ENCODE data around the gene HECTD2. TPM values are rescaled to one million over a fixed set of nuclear protein-coding genes. Genes with fewer than 3 reads are reported as not detected.

HECTD2 gene
- total and polyA plus RNA-seq, 9 donors = 8.4 to 22.3 (median 20.2) TPM

GRCh38 chr10:91562839-91563581 lies 152.9 kb downstream of the HECTD2 start:
- no peaks in the 10 kb centered on the region for H3K4me1 ChIP-seq (ENCODE audit: insufficient read depth)
- intact Hi-C loops (cut with DNase I) = no loop called here
- no peaks in the 10 kb centered on the region for H3K27me3 ChIP-seq
- H3K27ac ChIP-seq = no peak overlapping the region
- no peak for DNase-seq
- WGBS, 3 donors = 79 to 87% (median 82%) methylated on average over 2 of the region's 2 CpGs
- H3K9me3 ChIP-seq = no peaks in the 10 kb centered on the region
- no peak overlapping the region for H3K4me3 ChIP-seq
- TF ChIP-seq POLR2A (IDR thresholded peaks at IDR 0.05) = no peak
- no peak for TF ChIP-seq EP300 (IDR thresholded peaks at IDR 0.05)
- no peak for TF ChIP-seq CTCF (IDR thresholded peaks at IDR 0.05)
- H3K36me3 ChIP-seq = no peaks in the 10 kb centered on the region

- Histone ChIP-seq H3K4me3 (no peak overlapping the region), H3K27me3 (no peaks in the 10 kb centered on the region), H3K36me3 (no peaks in the 10 kb centered on the region), H3K27ac (no peak overlapping the region), H3K4me1 (ENCODE audit: insufficient read depth) (no peaks in the 10 kb centered on the region), H3K9me3 (no peaks in the 10 kb centered on the region)
- TF ChIP-seq CTCF (IDR thresholded peaks at IDR 0.05) (no peak), EP300 (IDR thresholded peaks at IDR 0.05) (no peak), POLR2A (IDR thresholded peaks at IDR 0.05) (no peak)
- DNase-seq = no peak
- WGBS, 3 donors = 95 to 98% (median 97%) methylated on average over 3 of the region's 3 CpGs
- intact Hi-C loops (cut with DNase I) = no loop called here
These were observed 153.9 kb downstream of the HECTD2 start for GRCh38 chr10:91564026-91564425.

Small RNAs within 50 kb of the gene (small RNA-seq; reads per million reads assigned to genes)
- not detected for gene AL161798.1
- not detected for gene RPS27P1

Other genes starting within 250 kb of the HECTD2 start
- 10 to 100 TPM; 32.0 to 49.0 (median 37.9) TPM for gene PCGF5, start 189.7 kb upstream of the HECTD2 start, total RNA-seq
- 10 to 100 TPM; 13.1 to 28.1 TPM for gene PCGF5, start 189.7 kb upstream of the HECTD2 start, polyA plus RNA-seq
- gene PPP1R3C, start 222.7 kb downstream of the HECTD2 start, total RNA-seq = 10 to 100 TPM in 5 of 7 donors, 1 to 10 TPM in 2; 2.9 to 37.3 (median 16.7) TPM
- gene PPP1R3C, start 222.7 kb downstream of the HECTD2 start, polyA plus RNA-seq = 10 to 100 TPM in 1 of 2 donors, 1 to 10 TPM in 1; 5.7 to 42.3 TPM